ENCODE results near the gene PSEN1.

Gene PSEN1

DNA sequence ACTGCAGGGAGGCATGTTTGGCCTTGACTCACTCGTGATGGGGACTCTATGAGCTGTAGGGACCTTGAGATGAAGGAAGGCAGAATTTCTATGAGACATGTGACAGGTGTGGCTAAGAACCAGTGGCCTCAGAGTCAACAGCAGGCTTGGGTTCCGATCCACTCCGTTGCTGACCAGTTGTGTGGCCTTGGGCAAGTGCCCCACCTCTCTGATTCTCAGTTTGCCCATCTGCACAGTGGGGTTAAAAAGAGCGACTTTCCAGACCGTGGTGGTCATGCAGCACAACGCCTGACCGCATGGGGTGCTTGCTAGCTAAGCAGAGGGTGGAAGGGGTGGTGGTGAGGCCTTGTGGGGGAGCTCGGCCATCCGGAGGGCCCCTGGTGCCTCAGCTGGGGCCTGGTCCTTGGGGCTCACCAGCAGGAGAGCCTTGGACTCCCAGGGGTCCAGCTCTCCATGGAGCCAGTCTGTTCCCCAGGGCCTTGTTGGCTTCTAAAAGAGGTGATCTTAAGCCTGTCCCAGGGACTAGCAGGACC, 119.5 kb downstream of the PSEN1 start:
- no peak for FAIRE-seq

DNA sequence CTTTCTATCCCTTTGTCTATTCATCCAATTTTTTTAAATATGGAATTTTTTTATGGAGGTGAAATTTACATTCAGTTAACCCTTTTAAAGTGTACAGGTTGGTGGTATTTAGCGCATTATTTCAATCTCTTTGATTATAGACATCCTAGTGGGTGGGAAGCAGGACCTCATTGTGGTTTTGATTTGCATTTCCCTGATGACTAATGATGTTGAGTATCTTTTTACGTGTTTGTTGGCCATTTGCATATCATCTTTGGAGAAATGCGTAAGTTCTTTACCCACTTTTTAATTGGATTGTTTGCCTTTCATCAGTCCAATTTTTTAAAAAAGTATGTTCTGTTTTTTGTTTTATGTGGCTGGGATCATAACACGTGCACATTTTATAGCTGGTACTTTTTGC, 121.8 kb downstream of the PSEN1 start:
- FAIRE-seq, result no peak

DNA sequence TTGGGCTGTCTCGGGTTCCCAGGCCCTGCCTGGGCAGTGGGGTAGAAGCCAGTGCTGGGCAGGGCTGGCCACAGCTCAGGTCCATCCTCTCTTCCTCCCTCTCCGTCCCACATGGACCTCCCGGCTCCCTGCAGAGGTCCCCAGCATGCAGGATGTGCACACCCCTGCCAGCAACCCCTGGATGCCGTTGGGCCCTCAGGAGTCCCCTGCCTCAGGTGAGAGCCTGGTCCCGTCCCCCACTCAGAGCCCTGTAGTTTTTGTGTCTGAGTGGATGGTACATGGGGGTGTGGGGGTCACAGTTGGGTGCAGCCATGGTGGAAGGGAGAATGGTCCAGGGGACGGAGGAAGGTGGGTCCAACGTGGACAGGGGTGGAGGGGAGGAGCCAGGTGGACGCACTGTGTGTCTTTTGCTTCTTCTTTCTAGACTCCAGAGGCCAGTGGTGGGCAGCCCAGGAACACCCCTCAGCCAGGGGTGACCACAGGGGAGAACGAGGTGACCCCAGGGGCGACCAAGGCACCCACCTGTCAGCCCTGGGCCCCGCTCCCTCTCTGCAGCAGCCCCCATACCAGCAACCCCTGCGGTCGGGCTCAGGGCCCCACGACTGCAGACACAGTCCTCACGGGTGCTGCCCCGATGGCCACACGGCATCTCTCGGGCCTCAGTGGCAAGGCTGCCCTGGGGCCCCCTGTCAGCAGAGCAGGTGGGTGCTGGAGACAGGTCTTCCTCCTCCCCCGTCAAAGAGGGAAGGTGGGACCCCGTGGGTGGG, 122.7 kb downstream of the PSEN1 start:
- FAIRE-seq, result no peak

DNA sequence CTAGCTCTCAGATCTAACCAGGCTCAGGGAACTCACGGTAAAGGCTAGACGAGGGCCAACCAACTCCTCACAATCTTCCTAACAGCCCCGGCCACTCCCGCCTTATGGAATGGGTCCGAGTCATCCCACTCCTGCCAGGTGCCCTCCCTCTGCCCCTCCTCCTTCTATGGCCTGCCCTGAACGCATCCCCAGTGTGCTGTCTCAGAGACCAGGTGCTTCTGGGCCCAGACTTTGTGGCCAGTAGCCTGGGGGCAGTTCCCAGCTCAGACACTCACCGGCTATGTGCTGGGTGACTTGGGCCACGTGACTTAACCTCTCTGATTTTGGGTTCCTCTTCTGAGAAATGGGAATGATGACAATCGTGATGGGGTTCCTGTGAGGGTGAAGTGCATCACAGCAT, 123.5 kb downstream of the PSEN1 start:
- FAIRE-seq, result no peak

DNA sequence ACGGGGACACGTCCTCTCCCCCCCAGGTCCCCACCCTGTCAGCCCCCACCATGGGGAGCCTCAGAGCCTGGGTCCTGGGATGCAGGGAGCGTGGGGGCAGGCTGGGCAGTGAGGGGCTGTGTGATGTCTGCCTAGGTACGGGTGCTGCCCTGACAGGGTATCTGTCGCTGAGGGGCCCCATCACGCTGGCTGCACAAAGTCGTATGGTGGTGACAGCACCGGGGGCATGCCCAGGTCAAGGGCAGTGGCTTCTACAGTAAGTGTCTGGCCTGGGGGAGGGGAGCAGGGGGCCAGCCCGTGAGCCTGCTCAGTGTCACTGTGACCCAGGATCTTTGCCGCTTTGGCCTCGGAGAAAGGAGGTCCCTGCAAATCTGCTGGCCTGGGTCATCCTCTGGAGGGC, 124.3 kb downstream of the PSEN1 start:
- no peak for FAIRE-seq

DNA sequence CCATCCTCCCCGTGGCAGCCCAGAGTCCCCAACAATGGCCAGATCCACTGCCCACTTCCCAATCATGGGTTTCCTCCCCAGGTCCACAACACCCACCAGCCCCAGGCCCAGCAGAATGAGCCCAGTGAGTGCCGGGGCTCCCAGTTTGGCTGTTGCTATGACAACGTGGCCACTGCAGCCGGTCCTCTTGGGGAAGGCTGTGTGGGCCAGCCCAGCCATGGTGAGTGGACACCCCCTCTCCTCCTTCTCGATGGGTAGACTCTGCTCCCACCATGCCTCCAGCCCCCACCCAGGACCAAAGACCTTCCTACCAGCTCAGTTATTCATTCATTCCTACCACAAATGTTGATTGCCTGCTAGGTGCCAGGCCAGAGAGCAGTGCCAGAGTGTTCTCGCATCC, 124.8 kb downstream of the PSEN1 start:
- no peak for FAIRE-seq

- FAIRE-seq, result no peak
These were observed 125.5 kb downstream of the PSEN1 start for GRCh38 chr14:73261520-73262426.

GRCh38 chr14:73262427-73263183, 126.3 kb downstream of the PSEN1 start:
- FAIRE-seq, result no peak

DNA sequence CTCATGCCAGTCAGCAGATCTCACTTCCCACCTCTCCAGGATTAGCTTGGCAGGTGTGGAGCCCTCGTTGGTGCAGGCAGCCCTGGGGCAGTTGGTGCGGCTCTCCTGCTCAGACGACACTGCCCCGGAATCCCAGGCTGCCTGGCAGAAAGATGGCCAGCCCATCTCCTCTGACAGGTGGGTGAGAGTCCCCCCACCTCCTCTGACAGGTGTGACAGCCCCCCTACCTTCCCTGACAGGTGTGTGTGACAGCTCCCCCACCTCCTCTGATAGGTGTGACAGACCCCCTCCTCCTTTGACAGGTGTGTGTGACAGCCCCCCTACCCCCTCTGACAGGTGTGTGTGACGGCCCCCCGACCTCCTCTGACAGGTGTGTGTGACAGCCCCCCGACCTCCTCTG, 127.3 kb downstream of the PSEN1 start:
- no peak for FAIRE-seq

GRCh38 chr14:73264080-73264884, 128.0 kb downstream of the PSEN1 start:
- FAIRE-seq, result no peak

DNA sequence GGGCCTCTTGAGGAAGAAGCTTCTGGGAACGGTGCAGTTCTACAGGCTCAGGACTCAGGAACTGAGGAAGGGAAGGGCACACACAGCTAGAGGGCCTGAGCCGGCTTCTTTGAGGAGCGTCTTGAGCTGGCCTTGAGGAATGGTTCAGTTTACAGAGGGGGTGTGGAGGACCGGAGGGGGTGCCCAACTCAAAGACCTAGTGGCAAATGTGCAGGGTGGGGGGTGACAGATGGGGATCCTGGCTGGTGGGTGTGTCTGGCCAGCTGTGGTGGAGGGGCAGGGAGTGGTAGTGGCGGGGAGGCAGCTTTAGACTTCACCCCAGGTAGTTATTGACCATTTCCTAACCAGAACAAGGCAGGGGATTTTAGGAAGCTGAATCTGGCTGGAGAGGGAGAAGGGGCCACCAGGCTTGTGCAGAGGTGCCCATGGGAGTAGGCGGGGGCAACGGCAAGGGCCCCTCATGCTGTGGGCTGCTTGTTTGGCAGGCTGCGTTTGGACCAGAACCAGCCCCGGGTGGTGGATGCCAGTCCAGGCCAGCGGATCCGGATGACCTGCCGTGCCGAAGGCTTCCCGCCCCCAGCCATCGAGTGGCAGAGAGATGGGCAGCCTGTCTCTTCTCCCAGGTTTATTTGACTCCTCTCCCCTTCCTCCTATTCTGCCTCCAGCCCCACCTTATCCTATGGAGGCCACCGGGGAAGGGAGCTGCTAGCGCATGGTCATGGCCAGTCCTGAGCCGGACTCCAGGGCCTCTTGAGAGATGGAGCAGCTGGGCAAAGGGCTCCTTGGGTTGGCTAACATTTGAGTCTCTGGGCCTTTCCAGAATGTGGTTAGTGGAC, 128.8 kb downstream of the PSEN1 start:
- no peak for FAIRE-seq

GRCh38 chr14:73265721-73266046, 129.4 kb downstream of the PSEN1 start:
- FAIRE-seq, result no peak

GRCh38 chr14:73266317-73266716, 130.0 kb downstream of the PSEN1 start:
- no peak for FAIRE-seq

DNA sequence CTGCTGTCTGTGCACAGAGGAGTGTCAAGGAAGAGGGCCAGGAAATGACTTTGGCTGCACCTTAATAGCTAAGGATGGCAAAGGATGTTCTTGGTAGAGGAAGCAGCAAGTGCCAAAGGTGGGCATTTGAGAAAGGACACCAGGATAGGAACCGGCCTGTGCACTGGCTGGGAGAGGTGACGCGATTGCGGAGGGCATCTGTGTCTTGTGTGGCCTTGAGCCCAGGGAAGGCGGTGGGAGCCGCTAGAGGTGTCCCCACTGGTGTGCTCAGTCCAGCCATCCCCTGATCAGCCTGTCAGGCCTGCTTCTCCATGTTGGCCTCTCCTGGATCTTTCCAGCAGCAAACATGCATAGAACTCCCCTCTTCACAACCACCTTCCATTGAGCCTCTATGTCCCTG, 131.2 kb downstream of the PSEN1 start:
- no peak for FAIRE-seq

- FAIRE-seq, result no peak
These were observed 133.6 kb downstream of the PSEN1 start for GRCh38 chr14:73269729-73270531.

GRCh38 chr14:73272393-73272792, 136.1 kb downstream of the PSEN1 start:
- FAIRE-seq, result no peak
